Heart right ventricle (tissue), 16 donors: ENCODE data around the gene HMGCLL1. TPM values are rescaled to one million over a fixed set of nuclear protein-coding genes. Genes with fewer than 3 reads are reported as not detected.

Experiments
- ATAC-seq, 8 donors: fragments of 200-7000 bp; cut with Tn5 transposase; one replicate each; pipeline ENCODE4 v1.9.1; 2020; ENCODE audit warnings: mild to moderate bottlenecking in 8 of 8, moderate library complexity in 8 of 8, moderate number of reproducible peaks in 1 of 8
- DNase-seq, 2 donors: peaks; one replicate each; pipeline ENCODE4 v3.0.0-alpha.2; 2020
- H3K27ac ChIP-seq, 10 donors: fragments of 200-600 bp; sonication (generic) in 2 of 10; one replicate each; pipeline versions ENCODE4 v1.5.0 to v1.8.0; 2020 to 2022; ENCODE audit warnings: mild to moderate bottlenecking in 3 of 10
- H3K27me3 ChIP-seq, 7 donors: fragments of 200-600 bp; one replicate each; pipeline ENCODE4 v1.8.0; 2021 to 2022; ENCODE audit warnings: mild to moderate bottlenecking in 2 of 7
- H3K36me3 ChIP-seq, 9 donors: fragments of 200-600 bp; sonication (generic) in 1 of 9; one replicate each; pipeline versions ENCODE4 v1.5.0 to v1.8.0; 2020 to 2022; ENCODE audit warnings: mild to moderate bottlenecking in 2 of 9
- H3K4me1 ChIP-seq, 9 donors: fragments of 200-600 bp; sonication (generic) in 1 of 9; one replicate each; pipeline versions ENCODE4 v1.5.0 to v1.8.0; 2020 to 2022; ENCODE audit warnings: mild to moderate bottlenecking in 4 of 9
- H3K4me3 ChIP-seq, 10 donors: fragments of 200-600 bp; sonication (generic) in 2 of 10; one replicate each; pipeline versions ENCODE4 v1.5.0 to v1.8.0; 2020 to 2022; ENCODE audit warnings: mild to moderate bottlenecking in 7 of 10, moderate library complexity in 2 of 10
- H3K9me3 ChIP-seq, 11 donors: fragments of 200-600 bp in 10 of 11; sonication (generic) in 2 of 11; one replicate each; pipeline versions ENCODE4 v1.5.0 to v1.8.0; 2013 to 2022; ENCODE audit warnings: mild to moderate bottlenecking in 2 of 11, control low read depth in 1 of 11, moderate library complexity in 1 of 11
- CTCF ChIP-seq, 9 donors: fragments of 200-600 bp; sonication (generic) in 2 of 9; IDR thresholded peaks; one replicate each; pipeline versions ENCODE4 v1.5.0 to v1.8.0; 2021 to 2022; ENCODE audit warnings: antibody characterized with exemption in 9 of 9, mild to moderate bottlenecking in 5 of 9, moderate library complexity in 1 of 9
- WGBS, 2 donors: extraction: QIAGEN DNeasy Blood & Tissue Kit; methylation state at CpG; one replicate each; pipeline ENCODE4 v1.1.7; 2013; ENCODE audit warnings: inconsistent platforms in 1 of 2; 5-methylcytosine and 5-hydroxymethylcytosine counted together
- intact Hi-C, 10 donors: fragments of 100-400 bp; cut with DNase I; formaldehyde crosslinking; loops; one replicate each; pipeline versions ENCODE4 v1.11.1 to v1.14.2; 2022
- polyA plus RNA-seq, 2 donors: library from polyadenylated mRNA; stranded (reverse); fragments of 200-250 nt; gene quantifications; one replicate each; pipeline ENCODE4 v1.2.3, GENCODE V29; 2013
- total RNA-seq, 10 donors: library from RNA; stranded (reverse); fragmentation: NEBNext Ultra II Directional in 3 of 10; extraction: Animal tissue kit (Norgen Biotek cat#: 25700) in 3 of 10; gene quantifications; one replicate each; pipeline versions ENCODE4 v1.2.1 to v1.2.4, GENCODE V29; 2021 to 2023
- donor health status: Arrhythmogenic right ventricular cardiomyopathy.
- donor health status: ischemic (EF 13 %, LVEDD 7.1; RV severe dilation, severe dysfunction).
- donor health status: healthy with polysubstance abuse.
- donor health status: DM: no; HTN: yes; CAD: no.
- donor health status: DM: no; HTN: no; CAD: no.
- donor health status: ischemic (EF 25% LVEDD 6.9; RV normal size, moderate dysfunction).
- donor health status: ischemic (EF 25% LVEDD 5.7; RV mildly dilated, moderate dysfunction).
- donor health status: healthy.
- donor health status: DM: yes; HTN: yes; CAD: no.
- donor health status: Ischemic cardiomyopathy.
- donor health status: ischemic (EF 35%, LVEDD 5.7; RV mildly dilated, moderate dysfunction).
- donor health status: nonischemic (EF 11% LVEDD 7.7; RV severe dilation, severe dysfunction).
- donor health status: DM: yes; HTN: yes; CAD: no.
- donor health status: PGD.
- donor health status: ischemic (EF 29% LVEDD 5.4; RV normal size, mild dysfunction).
- donor health status: nonischemic (EF 23%, LVEDD 6.1; RV moderate dilation, normal function).

HMGCLL1 gene
- total and polyA plus RNA-seq, 12 donors, result 0.35 to 2.6 (median 1.1) TPM

- ATAC-seq (no peak), DNase-seq (no peak)
- Histone ChIP-seq H3K27ac (no peak overlapping the region), H3K9me3 (no peaks in the 10 kb centered on the region), H3K27me3 (no peaks in the 10 kb centered on the region), H3K4me1 (no peaks in the 10 kb centered on the region), H3K36me3 (no peaks in the 10 kb centered on the region), H3K4me3 (no peak overlapping the region)
- no peak for TF ChIP-seq CTCF (IDR thresholded peaks at IDR 0.05)
- intact Hi-C loops, result no loop called here
- 82 to 84% methylated on average over 3 of the region's 3 CpGs for WGBS, 2 donors
These were observed 83.7 kb downstream of the HMGCLL1 start for GRCh38 chr6:55495277-55495676.

GRCh38 chr6:55494411-55494810 lies 84.6 kb downstream of the HMGCLL1 start:
- WGBS, 2 donors, result 53 to 71% methylated on average over 2 of the region's 2 CpGs
- intact Hi-C loops, result no loop called here

GRCh38 chr6:55492259-55492658 lies 86.7 kb downstream of the HMGCLL1 start:
- no peak for ATAC-seq
- no peak for DNase-seq
- H3K4me3 ChIP-seq, result no peak overlapping the region
- H3K36me3 ChIP-seq, result no peaks in the 10 kb centered on the region
- TF ChIP-seq CTCF (IDR thresholded peaks at IDR 0.05), result no peak
- no peak overlapping the region for H3K27ac ChIP-seq
- 91 to 97% methylated on average over 4 of the region's 4 CpGs for WGBS, 2 donors
- H3K4me1 ChIP-seq, result no peaks in the 10 kb centered on the region
- intact Hi-C loops, result no loop called here
- H3K9me3 ChIP-seq, result peaks cover 0 to 22% (median 0%) of the 10 kb centered on the region in 11 donors
- no peaks in the 10 kb centered on the region for H3K27me3 ChIP-seq

More at GRCh38 chr6:55494411-55494810, 84.6 kb downstream of the HMGCLL1 start:
- no peak for DNase-seq
- H3K9me3 ChIP-seq, result peaks cover 0 to 2% (median 0%) of the 10 kb centered on the region in 11 donors
- H3K36me3 ChIP-seq, result no peaks in the 10 kb centered on the region
- ATAC-seq, result no peak
- H3K27me3 ChIP-seq, result no peaks in the 10 kb centered on the region
- no peaks in the 10 kb centered on the region for H3K4me1 ChIP-seq
- H3K4me3 ChIP-seq, result no peak overlapping the region
- H3K27ac ChIP-seq, result no peak overlapping the region
- no peak for TF ChIP-seq CTCF (IDR thresholded peaks at IDR 0.05)

GRCh38 chr6:55490871-55491270 lies 88.1 kb downstream of the HMGCLL1 start:
- Histone ChIP-seq H3K4me1 (no peaks in the 10 kb centered on the region), H3K36me3 (no peaks in the 10 kb centered on the region), H3K4me3 (no peak overlapping the region), H3K27me3 (no peaks in the 10 kb centered on the region), H3K27ac (no peak overlapping the region), H3K9me3 (peaks cover 0 to 22% (median 0%) of the 10 kb centered on the region in 11 donors)
- DNase-seq (no peak), ATAC-seq (no peak)
- no peak for TF ChIP-seq CTCF (IDR thresholded peaks at IDR 0.05)
- intact Hi-C loops, result no loop called here
